Neural crest cell (in vitro differentiated cells): ENCODE data around the gene RPS27. TPM values are rescaled to one million over a fixed set of nuclear protein-coding genes. Genes with fewer than 3 reads are reported as not detected.
A peak's percentile ranks its signal among the peaks of the same experiment; 100 is the strongest.

Experiments used
- DNase-seq: peaks from one replicate; pipeline ENCODE4 v3.0.0; 2021; ENCODE audit warnings: low read depth, mixed read lengths, low spot score
- H3K27ac Mint-ChIP-seq: one replicate; pipeline ENCODE4 v1.8.0; 2021; ENCODE audit warnings: mild to moderate bottlenecking, mixed read lengths; ENCODE audit not compliant: unreplicated experiment
- H3K27me3 Mint-ChIP-seq: 2 replicates; pipeline ENCODE4 v1.8.0; 2021; ENCODE audit warnings: low read depth, mild to moderate bottlenecking, mixed read lengths
- H3K36me3 Mint-ChIP-seq: 2 replicates; pipeline ENCODE4 v1.8.0; 2021; ENCODE audit warnings: low read depth, mild to moderate bottlenecking, mixed read lengths
- H3K4me1 Mint-ChIP-seq: 2 replicates; pipeline ENCODE4 v1.8.0; 2021; ENCODE audit warnings: mixed read lengths
- H3K4me3 Mint-ChIP-seq: one replicate; pipeline ENCODE4 v1.8.0; 2021; ENCODE audit warnings: mild to moderate bottlenecking, mixed read lengths
- H3K9me3 Mint-ChIP-seq: 2 replicates; pipeline ENCODE4 v1.8.0; 2021; ENCODE audit warnings: mixed read lengths
- total RNA-seq: library from RNA; stranded (reverse); gene quantifications from 2 replicates; pipeline ENCODE4 v1.2.1, GENCODE V29; 2021
- TF ChIP-seq, protein P1 (sequence below): fragments of 200-600 bp; sonication (generic); conservative IDR thresholded peaks from 2 replicates; pipeline ENCODE4 v1.5.0; 2021; ENCODE audit warnings: antibody characterized with exemption, mild to moderate bottlenecking

RPS27 gene
- total RNA-seq, 1 donor from 2014 or later, result 1,806 TPM

DNA sequence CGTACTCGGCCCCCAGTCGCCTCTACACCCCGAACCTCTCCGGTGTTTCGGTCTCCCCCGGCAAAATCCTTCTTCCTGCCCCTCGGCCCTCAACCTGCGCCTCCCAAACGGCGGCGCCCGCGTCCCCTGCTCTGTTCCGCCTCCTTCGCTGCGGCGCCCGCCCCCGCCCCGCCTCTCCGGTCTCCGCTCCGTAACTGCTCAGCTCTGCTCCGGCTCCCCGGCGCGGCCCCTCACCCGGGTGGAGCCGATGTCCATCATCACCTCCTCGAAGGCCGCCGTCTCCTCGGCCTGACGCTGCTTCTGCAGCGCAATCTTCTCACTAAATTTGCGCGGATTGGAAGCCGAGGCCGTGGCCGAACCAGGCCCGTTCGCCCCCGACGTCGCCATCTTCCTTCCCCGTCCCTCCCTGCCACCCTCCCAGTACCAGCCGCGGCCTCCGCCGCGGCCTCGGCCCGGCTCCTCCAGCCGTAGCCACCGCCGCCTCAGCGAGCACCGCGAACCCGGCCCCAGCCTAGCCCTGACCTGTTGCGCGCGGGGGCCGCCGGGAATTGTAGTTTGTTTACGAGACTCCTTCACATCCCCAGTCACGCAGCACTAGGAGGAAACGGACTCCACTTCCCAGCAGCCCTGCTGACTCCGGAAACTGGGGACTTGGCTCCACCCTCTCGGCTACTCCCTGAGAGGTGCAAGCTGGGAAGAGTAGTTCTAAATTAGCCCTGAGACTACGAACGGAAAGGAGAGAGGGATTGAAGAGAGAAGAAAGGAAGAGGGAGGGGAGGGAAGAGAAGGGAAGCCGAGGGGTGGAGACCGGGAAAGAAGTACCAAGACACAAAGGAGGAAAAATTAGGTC is 32.2 kb upstream of the RPS27 start, which contains the start of gene CRTC2:
Gene CRTC2 (minus strand): TSS at position 502 of the 850 bp plus-strand sequence. CDS start 115 bp downstream, at position 387.
- DNase-seq, result peak; percentile 93
- Mint-ChIP-seq H3K27me3 (peaks cover 2% of the 10 kb centered on the region), H3K4me1 (peaks cover 53% of the 10 kb centered on the region), H3K27ac (peak within 1 kb of the TSS; percentile 98), H3K9me3 (no peaks in the 10 kb centered on the region), H3K4me3 (peak within 1 kb of the TSS; percentile 88), H3K36me3 (no peaks in the 10 kb centered on the region)
- TF ChIP-seq, protein P1, sequence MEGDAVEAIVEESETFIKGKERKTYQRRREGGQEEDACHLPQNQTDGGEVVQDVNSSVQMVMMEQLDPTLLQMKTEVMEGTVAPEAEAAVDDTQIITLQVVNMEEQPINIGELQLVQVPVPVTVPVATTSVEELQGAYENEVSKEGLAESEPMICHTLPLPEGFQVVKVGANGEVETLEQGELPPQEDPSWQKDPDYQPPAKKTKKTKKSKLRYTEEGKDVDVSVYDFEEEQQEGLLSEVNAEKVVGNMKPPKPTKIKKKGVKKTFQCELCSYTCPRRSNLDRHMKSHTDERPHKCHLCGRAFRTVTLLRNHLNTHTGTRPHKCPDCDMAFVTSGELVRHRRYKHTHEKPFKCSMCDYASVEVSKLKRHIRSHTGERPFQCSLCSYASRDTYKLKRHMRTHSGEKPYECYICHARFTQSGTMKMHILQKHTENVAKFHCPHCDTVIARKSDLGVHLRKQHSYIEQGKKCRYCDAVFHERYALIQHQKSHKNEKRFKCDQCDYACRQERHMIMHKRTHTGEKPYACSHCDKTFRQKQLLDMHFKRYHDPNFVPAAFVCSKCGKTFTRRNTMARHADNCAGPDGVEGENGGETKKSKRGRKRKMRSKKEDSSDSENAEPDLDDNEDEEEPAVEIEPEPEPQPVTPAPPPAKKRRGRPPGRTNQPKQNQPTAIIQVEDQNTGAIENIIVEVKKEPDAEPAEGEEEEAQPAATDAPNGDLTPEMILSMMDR, result no peak

DNA sequence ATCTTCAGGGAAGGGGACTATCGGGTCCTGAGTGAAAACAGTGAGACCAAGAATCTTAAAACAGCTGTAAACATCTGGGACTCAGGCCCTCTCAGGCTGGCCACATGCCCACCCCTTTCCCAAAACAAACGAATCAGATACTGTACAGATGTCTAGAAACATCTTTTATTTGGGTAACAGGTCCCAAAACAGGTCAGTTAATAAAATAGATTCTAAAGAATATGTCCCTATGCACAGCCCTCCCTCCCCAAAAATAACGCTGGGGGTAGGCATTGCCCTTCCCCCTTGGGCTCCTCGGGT is 31.7 kb upstream of the RPS27 start:
- no peak for DNase-seq
- no peaks in the 10 kb centered on the region for H3K36me3 Mint-ChIP-seq
- peaks cover 58% of the 10 kb centered on the region for H3K4me1 Mint-ChIP-seq
- H3K4me3 Mint-ChIP-seq, result peak overlapping the region; percentile 88
- no peak overlapping the region for H3K27ac Mint-ChIP-seq
- peaks cover 2% of the 10 kb centered on the region for H3K27me3 Mint-ChIP-seq
- H3K9me3 Mint-ChIP-seq, result no peaks in the 10 kb centered on the region
- TF ChIP-seq, protein P1, result no peak

DNA sequence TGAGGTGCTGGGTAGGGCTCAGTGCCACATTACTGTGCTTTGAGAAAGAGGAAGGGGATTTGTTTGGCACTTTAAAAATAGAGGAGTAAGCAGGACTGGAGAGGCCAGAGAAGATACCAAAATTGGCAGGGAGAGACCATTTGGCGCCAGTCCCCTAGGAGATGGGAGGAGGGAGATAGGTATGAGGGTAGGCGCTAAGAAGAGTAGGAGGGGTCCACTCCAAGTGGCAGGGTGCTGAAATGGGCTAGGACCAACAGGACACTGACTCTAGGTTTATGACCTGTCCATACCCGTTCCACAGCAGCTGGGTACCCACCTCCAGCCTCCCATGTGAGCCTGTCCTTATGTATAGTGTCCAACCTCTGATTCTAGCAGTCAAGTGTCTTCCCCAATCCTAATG is 31.1 kb upstream of the RPS27 start:
- TF ChIP-seq, protein P1, result no peak
- Mint-ChIP-seq H3K4me3 (peak overlapping the region; percentile 88), H3K9me3 (no peaks in the 10 kb centered on the region), H3K27ac (peak overlapping the region; percentile 8), H3K4me1 (peaks cover 64% of the 10 kb centered on the region), H3K27me3 (peaks cover 2% of the 10 kb centered on the region), H3K36me3 (no peaks in the 10 kb centered on the region)
- DNase-seq, result no peak

DNA sequence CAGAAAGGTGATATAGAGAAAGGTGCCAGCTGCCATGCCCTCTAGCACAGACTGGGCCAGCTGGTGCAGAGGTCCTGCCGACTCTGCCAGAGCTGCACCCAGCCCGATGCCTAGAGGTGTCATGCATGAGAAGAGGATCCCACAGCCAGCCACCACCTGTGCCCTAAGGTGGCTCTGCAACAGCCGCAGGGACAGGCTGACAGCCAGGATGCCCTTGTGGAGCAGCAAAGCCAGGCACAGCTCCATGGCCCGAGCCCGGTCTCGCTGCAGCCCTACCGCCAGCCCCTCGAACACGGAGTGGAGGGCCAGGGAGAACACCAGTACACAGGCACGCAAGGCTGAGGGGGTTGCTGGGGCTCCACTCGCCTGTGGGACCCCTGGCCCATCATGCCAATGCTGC is 30.4 kb upstream of the RPS27 start:
- Mint-ChIP-seq H3K27ac (no peak overlapping the region), H3K9me3 (no peaks in the 10 kb centered on the region), H3K4me1 (peaks cover 67% of the 10 kb centered on the region), H3K36me3 (no peaks in the 10 kb centered on the region), H3K4me3 (peak overlapping the region; percentile 88), H3K27me3 (peaks cover 2% of the 10 kb centered on the region)
- TF ChIP-seq, protein P1, result no peak
- no peak for DNase-seq

DNA sequence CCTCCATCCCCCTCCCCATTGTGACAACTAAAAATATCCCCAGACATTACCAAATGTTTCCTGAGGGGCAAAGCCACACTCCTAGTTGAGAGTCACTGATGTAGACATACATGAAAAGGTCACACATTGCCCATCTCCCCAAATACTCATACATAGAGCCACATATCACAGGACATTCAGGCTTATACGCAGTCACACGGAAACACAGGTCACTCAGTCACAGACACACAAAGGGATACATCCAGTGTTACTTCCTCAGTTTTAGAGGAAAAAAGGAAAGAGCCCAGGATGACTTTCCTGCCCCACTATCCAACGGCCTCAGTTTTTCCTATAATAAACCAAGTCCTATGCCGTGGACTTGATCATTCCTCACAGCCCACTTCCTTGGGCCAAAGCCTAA is 29.1 kb upstream of the RPS27 start:
- H3K27ac Mint-ChIP-seq, result peak overlapping the region; percentile 68
- DNase-seq, result no peak
- H3K27me3 Mint-ChIP-seq, result peaks cover 2% of the 10 kb centered on the region
- TF ChIP-seq, protein P1, result no peak
- peaks cover 74% of the 10 kb centered on the region for H3K4me1 Mint-ChIP-seq
- peak overlapping the region; percentile 88 for H3K4me3 Mint-ChIP-seq
- no peaks in the 10 kb centered on the region for H3K9me3 Mint-ChIP-seq
- peaks cover 2% of the 10 kb centered on the region for H3K36me3 Mint-ChIP-seq
